Glomerular endothelial cell (primary cell): ENCODE results near the gene ZFP1. TPM values are rescaled to one million over a fixed set of nuclear protein-coding genes. Genes with fewer than 3 reads are reported as not detected.
"Not testable (repeated sequence)": the region's sequence is repeated elsewhere in the genome, so short reads cannot be mapped to it uniquely, and the experiment has no call there.

Experiments used
- DNase-seq: peaks from one replicate; pipeline ENCODE4 v3.0.0-alpha.2; 2011; ENCODE audit warnings: low read depth, low spot score; ENCODE audit errors: extremely low read depth
- total RNA-seq: library from RNA; depleted of rRNA; stranded (reverse); fragments of >200 nt; gene quantifications from 2 replicates; pipeline ENCODE4 v1.2.3, GENCODE V29; 2015

The ZFP1 gene
- total RNA-seq, 1 donor from 2014 or later: 8.2 TPM

DNA sequence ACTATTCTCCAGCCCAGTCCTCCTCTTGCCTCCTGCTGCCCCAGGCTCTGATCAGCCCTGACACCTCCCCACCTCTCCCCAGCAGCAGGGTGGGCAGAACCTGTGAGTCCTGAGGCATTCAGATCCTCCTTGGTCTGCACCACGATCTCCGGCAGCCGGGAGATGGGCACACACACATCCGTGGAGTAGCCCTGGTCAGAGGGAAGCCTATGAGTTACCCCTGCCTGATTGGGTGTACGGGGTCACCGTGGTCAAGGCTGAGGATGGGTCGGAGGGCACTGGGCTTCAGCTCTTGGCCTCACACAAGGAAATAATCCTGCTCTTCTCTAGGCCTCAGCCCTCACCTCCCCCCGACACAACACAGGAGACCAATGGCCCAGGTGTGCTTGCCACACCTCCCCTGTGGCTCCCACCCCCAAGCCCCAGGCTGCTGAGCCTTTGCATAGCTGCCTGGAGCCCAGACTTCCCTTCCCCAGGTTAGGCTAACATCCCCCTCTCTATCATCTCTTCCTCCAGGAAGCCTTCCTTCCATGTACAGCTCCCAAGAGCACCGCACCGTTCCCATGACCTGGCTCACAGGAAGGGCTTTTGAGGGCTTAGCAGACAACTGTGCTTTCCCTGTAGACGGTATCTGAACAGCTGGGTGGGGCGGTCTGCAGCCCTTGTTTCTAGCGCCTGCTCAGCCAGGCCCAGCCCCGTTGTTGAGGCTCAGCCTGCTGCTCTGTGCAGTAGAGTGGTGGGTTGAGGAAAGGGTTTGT lies 35.4 kb upstream of the ZFP1 start:
- DNase-seq: no peak

DNA sequence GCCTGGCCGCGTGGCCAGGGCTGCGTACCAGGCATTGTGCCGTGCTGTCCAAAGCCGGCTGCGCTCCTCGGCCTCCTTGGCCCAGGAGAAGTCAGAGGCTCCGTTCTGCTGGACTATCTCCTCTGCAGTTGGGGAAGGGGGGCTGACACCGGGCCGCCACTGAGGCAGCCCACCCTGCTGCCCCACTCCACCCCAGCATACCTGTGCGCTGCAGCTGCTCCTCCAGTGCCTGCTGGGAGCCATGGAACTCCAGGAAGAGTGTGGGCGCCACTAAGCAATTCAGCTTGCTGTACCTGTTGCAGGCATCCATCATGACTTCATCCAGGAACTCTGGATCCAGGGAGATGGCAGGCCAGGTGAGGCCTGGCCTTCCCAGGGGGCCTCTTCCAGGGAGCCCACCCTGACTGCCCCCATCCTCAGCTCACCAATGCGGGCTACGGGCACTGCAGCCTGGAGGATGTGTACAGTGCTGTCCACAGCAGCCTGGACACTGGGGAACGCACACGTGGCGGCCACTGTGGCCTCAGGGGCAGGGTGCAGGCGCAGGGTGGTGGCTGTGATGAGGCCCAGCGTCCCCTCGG lies 34.7 kb upstream of the ZFP1 start:
- no peak for DNase-seq

GRCh38 chr16:75114179-75114945 lies 34.0 kb upstream of the ZFP1 start:
- no peak for DNase-seq

- DNase-seq: no peak
Observed at GRCh38 chr16:75114946-75115825, 33.1 kb upstream of the ZFP1 start.

GRCh38 chr16:75116081-75116910 lies 32.0 kb upstream of the ZFP1 start, which contains the start of gene LDHD:
LDHD (minus strand) TSS chr16:75116780; CDS start chr16:75116720, 60 bp downstream.
- DNase-seq: no peak

GRCh38 chr16:75116911-75117245 lies 31.4 kb upstream of the ZFP1 start:
- DNase-seq: no peak

DNA sequence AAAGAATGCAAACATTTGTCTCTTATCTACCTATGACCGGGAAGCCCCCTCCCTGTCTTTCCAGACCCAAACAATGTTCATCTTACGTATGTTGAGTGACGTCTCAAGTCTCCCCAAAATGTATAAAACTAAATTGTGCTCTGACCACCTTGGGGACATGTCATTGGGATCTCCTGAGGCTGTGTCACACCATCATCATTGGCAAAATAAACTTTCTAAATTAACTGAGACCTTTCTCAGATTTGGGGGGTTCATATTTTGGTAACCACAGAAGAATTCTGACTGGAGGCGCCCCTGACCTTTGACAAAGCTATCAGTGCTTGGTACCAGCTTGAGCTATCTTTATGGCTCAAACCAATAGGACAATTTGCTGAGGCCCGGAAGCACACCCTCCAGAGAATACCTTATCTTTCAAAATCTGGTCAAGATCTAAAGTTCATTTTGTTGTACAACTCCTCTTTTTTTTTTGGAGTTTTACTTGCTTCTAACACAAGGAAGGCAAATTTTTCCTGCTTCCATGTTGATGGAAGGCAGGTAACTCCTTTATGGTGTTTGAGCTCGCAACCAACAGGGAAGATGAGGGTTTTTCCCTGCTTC lies 29.3 kb upstream of the ZFP1 start:
- no peak for DNase-seq

GRCh38 chr16:75120253-75120652 lies 28.1 kb upstream of the ZFP1 start:
- no peak for DNase-seq

DNA sequence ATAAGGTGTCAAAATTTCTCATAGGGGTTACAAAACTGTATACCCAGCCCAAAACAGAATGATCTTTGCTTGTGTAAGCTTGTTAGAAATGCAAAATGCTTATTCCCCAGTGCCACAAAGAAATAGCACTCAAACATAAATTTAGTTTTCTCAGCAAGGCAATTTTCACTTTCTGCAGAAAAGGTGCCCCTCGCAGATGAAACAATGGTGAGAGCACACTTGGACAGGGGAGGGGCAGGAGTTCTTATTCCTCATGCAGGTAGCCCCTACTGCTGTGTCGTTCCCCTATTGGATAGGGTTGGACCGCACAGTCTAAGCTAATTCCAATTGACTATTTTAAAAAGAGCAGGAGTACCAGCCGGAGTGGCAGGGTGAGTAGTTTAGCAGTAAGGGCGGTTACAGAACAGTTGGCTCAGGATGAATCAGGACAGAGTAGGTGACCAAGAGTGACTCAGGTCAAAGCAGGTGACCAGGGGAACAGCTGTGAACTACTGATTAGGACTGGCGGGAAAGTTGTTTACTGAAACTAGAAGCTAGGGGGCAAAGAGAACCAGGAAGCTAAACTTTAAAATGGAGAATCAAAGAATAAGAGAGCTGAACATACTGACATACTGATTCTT lies 26.3 kb upstream of the ZFP1 start:
- DNase-seq: no peak

GRCh38 chr16:75122609-75123008 lies 25.7 kb upstream of the ZFP1 start:
- no peak for DNase-seq

DNA sequence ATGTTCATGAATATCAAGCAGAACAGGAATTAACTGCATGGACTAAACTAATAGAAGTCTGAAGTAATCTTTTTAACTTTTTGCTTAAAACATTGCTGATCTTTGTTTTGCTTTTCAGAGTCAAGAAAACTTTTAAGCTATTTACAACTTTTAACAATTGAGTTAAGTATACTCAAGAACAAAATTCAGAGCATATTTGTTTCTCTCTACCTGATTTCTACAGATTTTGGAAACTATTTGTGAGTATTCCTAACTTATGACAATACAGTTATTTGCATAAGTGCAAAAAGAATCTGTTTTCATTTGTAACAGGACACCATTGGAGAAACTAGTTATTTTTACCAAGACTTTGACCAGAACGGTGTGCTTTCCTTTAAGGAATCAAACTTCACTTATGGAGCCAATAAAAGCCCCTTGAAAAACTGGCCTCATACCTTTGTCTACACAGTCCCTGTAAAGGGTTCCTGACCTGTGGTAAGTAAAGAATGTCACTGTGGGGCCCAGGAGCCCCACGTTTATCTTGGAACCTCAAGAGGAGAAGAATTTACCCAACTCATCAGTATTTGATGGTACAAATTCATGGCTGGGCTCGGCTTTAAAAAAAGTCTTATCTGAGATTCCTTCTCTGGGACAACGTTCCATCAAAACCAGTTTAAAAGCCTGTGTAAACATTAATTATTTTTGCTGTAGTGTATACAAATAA lies 20.5 kb upstream of the ZFP1 start:
- DNase-seq: no peak

DNA sequence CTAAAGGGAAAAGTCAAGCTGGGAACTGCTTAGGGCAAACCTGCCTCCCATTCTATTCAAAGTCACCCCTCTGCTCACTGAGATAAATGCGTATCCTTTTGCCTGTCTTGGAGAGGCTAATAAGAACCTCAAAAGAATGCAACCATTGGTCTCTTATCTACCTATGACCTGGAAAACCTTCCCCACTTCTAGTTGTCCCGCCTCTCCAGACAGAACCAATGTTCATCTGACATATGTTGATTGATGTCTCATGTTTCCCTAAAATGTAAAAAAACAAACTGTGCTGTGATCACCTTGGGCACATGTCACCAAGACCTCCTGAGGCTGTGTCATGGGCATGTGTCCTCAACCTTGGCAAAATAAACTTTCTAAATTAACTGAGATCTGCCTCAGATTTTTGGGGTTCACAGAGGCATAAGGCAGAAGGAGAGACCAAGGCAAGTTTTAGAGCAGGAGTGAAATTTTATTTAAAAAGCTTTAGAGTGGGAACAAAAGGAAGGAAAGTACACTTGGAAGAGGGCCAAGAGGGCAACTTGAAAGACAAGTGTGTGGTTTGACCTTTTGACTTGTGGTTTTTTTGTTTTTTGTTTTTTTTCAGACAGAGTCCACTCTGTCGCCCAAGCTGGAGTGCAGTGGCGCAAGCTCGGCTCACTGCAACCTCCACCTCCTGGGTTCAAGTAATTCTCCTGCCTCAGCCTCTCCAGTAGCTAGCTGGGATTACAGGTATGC lies 18.7 kb upstream of the ZFP1 start:
- not testable (repeated sequence) for DNase-seq

- DNase-seq: no peak
Observed at GRCh38 chr16:75130150-75130771, 18.1 kb upstream of the ZFP1 start.

DNA sequence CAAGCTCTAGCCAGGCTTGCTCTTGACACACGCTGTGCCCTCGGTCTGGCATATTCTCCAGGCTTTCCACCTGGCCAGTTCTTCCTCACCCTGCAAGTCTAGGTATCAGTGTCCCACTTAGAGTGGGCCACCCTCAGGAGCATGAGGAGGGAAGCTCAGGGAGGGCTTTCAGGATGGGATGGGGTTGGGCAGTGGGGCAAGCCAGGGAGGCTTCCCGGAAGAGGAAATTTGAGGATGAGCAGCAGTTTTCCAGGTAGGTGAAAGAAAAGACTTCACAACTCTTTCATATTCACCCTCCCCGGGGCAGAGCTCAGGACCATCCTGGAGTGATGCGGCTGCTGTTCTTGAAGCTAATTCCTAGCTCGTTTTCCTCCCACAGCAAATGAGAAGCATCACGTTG lies 17.2 kb upstream of the ZFP1 start:
- DNase-seq: no peak

- no peak for DNase-seq
Observed at GRCh38 chr16:75138233-75138632, 10.1 kb upstream of the ZFP1 start.

DNA sequence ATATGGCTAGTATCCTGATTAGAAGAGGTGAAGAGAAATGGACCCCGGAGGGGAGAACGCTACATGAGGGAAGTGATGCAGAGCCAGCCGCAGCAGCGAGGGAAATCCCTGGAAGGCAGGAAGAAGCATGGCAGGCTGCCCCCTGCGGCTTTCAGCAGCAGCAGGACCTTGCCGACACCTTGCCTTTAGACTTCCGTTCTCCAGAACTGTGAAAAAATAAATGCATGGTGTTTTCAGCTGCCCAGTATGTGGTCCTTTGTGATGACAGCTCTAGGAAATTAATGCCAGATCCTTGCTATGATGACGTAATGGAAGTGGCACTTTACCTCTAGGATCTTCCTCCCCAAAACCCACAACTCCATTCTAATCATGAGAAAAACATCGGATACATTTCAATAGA lies 9.7 kb upstream of the ZFP1 start:
- DNase-seq: no peak

- DNase-seq: no peak
Observed at GRCh38 chr16:75139498-75139897, 8.8 kb upstream of the ZFP1 start.

GRCh38 chr16:75143941-75144340 lies 4.4 kb upstream of the ZFP1 start:
- DNase-seq: no peak
